HepG2 (cell line): Measurements from ENCODE around the gene CAPS.

Experiments used
- CEBPB ChIP-seq: IDR thresholded peaks from 2 replicates; pipeline ENCODE4 v1.6.1; 2011; ENCODE audit warnings: low read depth, low read length, improper control_type of control experiment, borderline replicate concordance
- CTCF ChIP-seq: sonication (generic); formaldehyde crosslinking; IDR thresholded peaks from 2 replicates; pipeline ENCODE4 v1.5.0; 2020; ENCODE audit warnings: mild to moderate bottlenecking, missing genetic modification reagents, moderate library complexity
- EZH2 ChIP-seq: conservative IDR thresholded peaks from 2 replicates; pipeline ENCODE4 v1.6.1; 2012; ENCODE audit warnings: mild to moderate bottlenecking, low read depth, low read length, moderate library complexity
- FOSL2 ChIP-seq: sonication (generic); formaldehyde crosslinking; IDR thresholded peaks from 2 replicates; pipeline ENCODE4 v1.4.0; 2020; ENCODE audit warnings: missing genetic modification reagents
- IRX3 ChIP-seq: sonication (generic); formaldehyde crosslinking; IDR thresholded peaks from 2 replicates; pipeline ENCODE4 v1.8.1; 2023; ENCODE audit warnings: mild to moderate bottlenecking, low read depth, missing genetic modification reagents, borderline replicate concordance
- PRDM10 ChIP-seq: sonication (generic); formaldehyde crosslinking; IDR thresholded peaks from 2 replicates; pipeline ENCODE4 v1.4.0; 2020; ENCODE audit warnings: low read depth, missing genetic modification reagents

- no peak for TF ChIP-seq EZH2
- no peak for TF ChIP-seq IRX3 (CRISPR knock-in tag)
- no peak for TF ChIP-seq CTCF (CRISPR knock-in tag)
- TF ChIP-seq FOSL2 (CRISPR knock-in tag) = no peak
- no peak for TF ChIP-seq CEBPB
- TF ChIP-seq PRDM10 (CRISPR knock-in tag) = no peak
Observed at GRCh38 chr19:5925830-5926427, 11.9 kb downstream of the CAPS start.
